Body of pancreas (tissue), 4 donors: Measurements from ENCODE around the gene UCK2. TPM values are rescaled to one million over a fixed set of nuclear protein-coding genes. Genes with fewer than 3 reads are reported as not detected.

Source experiments
- ATAC-seq: fragments of 150-250 bp; one replicate; pipeline ENCODE4 v1.9.1; 2016
- DNase-seq, 4 donors: peaks; one replicate each; pipeline ENCODE4 v3.0.0-alpha.2; 2019
- H3K27ac ChIP-seq, 4 donors: fragments of 200-600 bp; sonication (generic); 1 replicate in 3 of 4; 2 replicates in 1 of 4; pipeline versions ENCODE4 v1.5.1 to v1.6.1; 2016 to 2019; ENCODE audit warnings: mild to moderate bottlenecking in 1 of 4, mixed read lengths in 1 of 4, moderate library complexity in 1 of 4
- H3K27me3 ChIP-seq, 2 donors: fragments of 200-600 bp; sonication (generic); one replicate each; pipeline ENCODE4 v1.6.0; 2016; ENCODE audit warnings: mild to moderate bottlenecking in 1 of 2
- H3K36me3 ChIP-seq, 2 donors: fragments of 200-600 bp; sonication (generic); replicated peaks in 1 of 2; 2 replicates each; pipeline ENCODE4 v1.5.1; 2016; ENCODE audit warnings: low read depth in 2 of 2; ENCODE audit not compliant: insufficient read depth in 1 of 2
- H3K4me1 ChIP-seq: fragments of 200-600 bp; sonication (generic); one replicate; pipeline ENCODE4 v1.6.0; 2016
- H3K4me3 ChIP-seq, 2 donors: fragments of 200-600 bp; sonication (generic); 1 replicate in 1 of 2; 2 replicates in 1 of 2; pipeline ENCODE4 v1.5.1; 2016 to 2019
- H3K9me3 ChIP-seq, 3 donors: fragments of 200-600 bp; sonication (generic); 1 replicate in 2 of 3; 2 replicates in 1 of 3; pipeline ENCODE4 v1.5.1; 2016
- POLR2A ChIP-seq, 3 donors: fragments of 450-650 bp; IDR thresholded peaks; one replicate each; pipeline ENCODE4 v1.6.1; 2016; ENCODE audit warnings: antibody characterized with exemption in 3 of 3, mild to moderate bottlenecking in 2 of 3
- WGBS, 2 donors: methylation state at CpG; one replicate each; pipeline ENCODE4 v1.1.5; 2017; 5-methylcytosine and 5-hydroxymethylcytosine counted together
- intact Hi-C: fragments of 100-400 bp; cut with DNase I; formaldehyde crosslinking; loops from one replicate; pipeline ENCODE4 v1.15.1; 2023
- total RNA-seq, 2 donors: library from RNA; depleted of rRNA; stranded (reverse); fragments of >200 nt; gene quantifications; one replicate each; pipeline ENCODE4 v1.1.0, GENCODE V29; 2016
- TF ChIP-seq, protein P1 (sequence below), 7 experiments: fragments of 450-650 bp in 4 of 7; fragments of 200-600 bp in 3 of 7; sonication (generic) in 3 of 7; IDR thresholded peaks; one replicate each; pipeline ENCODE4 v1.5.1; 2016 to 2019; ENCODE audit warnings: antibody characterized with exemption in 7 of 7

The UCK2 gene
- total RNA-seq, 2 donors from 2014 or later = 23.3 to 27.4 TPM

DNA sequence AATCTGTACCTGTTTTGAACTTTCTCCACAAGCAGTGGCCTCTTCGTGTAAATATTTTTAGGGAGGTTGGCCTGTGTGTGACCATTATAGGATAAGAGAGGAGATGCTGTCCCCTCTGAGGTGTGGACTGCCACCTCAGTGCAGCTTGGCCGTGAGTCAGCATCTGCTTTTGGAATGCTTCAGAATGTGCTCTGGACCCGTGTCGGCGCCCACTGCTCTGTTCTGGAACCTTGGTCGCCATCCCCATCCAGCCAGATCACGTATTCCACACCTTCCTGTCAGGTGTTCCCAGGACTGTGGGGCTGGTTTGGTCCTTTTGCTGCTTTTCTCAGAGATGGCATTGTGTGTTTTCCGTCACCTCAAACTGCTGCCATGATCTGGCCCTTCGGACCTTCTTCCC is 5.5 kb downstream of the UCK2 start:
- no peak for DNase-seq
- ATAC-seq = no peak

DNA sequence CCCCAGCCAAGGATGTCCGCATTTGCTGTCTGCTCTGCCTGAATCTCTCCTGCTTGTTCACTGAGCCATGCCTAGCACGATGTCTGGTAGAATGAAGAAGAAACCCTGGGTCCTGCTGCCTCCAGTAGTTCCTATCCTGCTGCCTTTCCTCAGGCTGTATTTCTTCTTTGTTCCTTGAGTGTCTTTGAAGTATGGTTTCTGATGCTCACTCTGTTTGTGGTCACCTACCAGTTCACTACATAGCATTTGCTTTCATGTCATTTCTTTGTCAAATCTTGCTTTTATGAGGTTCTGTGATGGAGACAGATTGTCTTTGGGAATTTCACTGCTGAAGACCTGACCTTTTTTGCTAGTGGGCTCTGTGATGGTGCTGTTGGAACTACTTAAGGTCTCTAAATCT is 5.9 kb downstream of the UCK2 start:
- Histone ChIP-seq H3K4me3 (no peak overlapping the region), H3K36me3 (no peaks in the 10 kb centered on the region), H3K4me1 (peaks cover 42% of the 10 kb centered on the region), H3K27ac (no peak overlapping the region), H3K9me3 (no peaks in the 10 kb centered on the region), H3K27me3 (no peaks in the 10 kb centered on the region)
- intact Hi-C loops = loop anchor here (10.0 kb wide), 1 partner anchor 61 kb away; no protein-coding TSS in a partner anchor
- no peak for ATAC-seq
- no peak for DNase-seq
- TF ChIP-seq, protein P1, sequence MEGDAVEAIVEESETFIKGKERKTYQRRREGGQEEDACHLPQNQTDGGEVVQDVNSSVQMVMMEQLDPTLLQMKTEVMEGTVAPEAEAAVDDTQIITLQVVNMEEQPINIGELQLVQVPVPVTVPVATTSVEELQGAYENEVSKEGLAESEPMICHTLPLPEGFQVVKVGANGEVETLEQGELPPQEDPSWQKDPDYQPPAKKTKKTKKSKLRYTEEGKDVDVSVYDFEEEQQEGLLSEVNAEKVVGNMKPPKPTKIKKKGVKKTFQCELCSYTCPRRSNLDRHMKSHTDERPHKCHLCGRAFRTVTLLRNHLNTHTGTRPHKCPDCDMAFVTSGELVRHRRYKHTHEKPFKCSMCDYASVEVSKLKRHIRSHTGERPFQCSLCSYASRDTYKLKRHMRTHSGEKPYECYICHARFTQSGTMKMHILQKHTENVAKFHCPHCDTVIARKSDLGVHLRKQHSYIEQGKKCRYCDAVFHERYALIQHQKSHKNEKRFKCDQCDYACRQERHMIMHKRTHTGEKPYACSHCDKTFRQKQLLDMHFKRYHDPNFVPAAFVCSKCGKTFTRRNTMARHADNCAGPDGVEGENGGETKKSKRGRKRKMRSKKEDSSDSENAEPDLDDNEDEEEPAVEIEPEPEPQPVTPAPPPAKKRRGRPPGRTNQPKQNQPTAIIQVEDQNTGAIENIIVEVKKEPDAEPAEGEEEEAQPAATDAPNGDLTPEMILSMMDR (IDR thresholded peaks at IDR 0.05) = no peak
- no peak for TF ChIP-seq POLR2A (IDR thresholded peaks at IDR 0.05)
- 53 to 76% methylated on average over 2 of the region's 2 CpGs for WGBS, 2 donors

More for the DNA sequence above, 5.5 kb downstream of the UCK2 start:
- intact Hi-C loops = loop anchor here (10.0 kb wide), 1 partner anchor 62 kb away; no protein-coding TSS in a partner anchor
- no peak overlapping the region for H3K27ac ChIP-seq
- TF ChIP-seq, protein P1 (IDR thresholded peaks at IDR 0.05) = no peak
- no peak for TF ChIP-seq POLR2A (IDR thresholded peaks at IDR 0.05)
- H3K27me3 ChIP-seq = no peaks in the 10 kb centered on the region
- H3K4me3 ChIP-seq = no peak overlapping the region
- no peaks in the 10 kb centered on the region for H3K36me3 ChIP-seq
- WGBS, 2 donors = 76 to 78% methylated on average over 8 to 9 of the region's 9 CpGs
- peaks cover 37% of the 10 kb centered on the region for H3K4me1 ChIP-seq
- no peaks in the 10 kb centered on the region for H3K9me3 ChIP-seq

DNA sequence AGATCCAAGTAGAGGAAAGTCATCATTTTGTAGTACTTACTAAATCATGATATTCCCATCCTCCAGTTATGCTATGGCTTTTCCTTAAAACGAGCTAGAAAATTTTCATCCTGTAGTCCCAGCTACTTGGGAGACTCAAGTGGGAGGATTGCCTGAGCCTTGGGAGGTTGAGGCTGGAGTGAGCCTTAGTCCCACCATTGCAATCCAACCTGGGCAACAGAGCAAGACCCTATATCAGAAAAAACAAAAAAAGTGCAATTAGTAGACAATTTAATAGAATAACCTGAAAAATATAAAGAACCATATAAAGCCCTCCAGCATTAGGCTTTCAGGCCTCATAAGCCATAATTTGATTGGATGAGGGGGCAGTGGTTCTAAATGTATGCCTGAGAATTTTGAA is 6.8 kb downstream of the UCK2 start:
- intact Hi-C loops = loop anchor here (10.0 kb wide), 1 partner anchor 61 kb away; no protein-coding TSS in a partner anchor
- no peaks in the 10 kb centered on the region for H3K27me3 ChIP-seq
- TF ChIP-seq, protein P1 (IDR thresholded peaks at IDR 0.05) = no peak
- no peak for TF ChIP-seq POLR2A (IDR thresholded peaks at IDR 0.05)
- H3K4me1 ChIP-seq = peaks cover 43% of the 10 kb centered on the region
- no peaks in the 10 kb centered on the region for H3K9me3 ChIP-seq
- ATAC-seq = no peak
- no peak overlapping the region for H3K27ac ChIP-seq
- no peak for DNase-seq
- WGBS, 2 donors = 59 to 67% methylated on average over 1 of the region's 1 CpG
- no peaks in the 10 kb centered on the region for H3K36me3 ChIP-seq
- H3K4me3 ChIP-seq = no peak overlapping the region

DNA sequence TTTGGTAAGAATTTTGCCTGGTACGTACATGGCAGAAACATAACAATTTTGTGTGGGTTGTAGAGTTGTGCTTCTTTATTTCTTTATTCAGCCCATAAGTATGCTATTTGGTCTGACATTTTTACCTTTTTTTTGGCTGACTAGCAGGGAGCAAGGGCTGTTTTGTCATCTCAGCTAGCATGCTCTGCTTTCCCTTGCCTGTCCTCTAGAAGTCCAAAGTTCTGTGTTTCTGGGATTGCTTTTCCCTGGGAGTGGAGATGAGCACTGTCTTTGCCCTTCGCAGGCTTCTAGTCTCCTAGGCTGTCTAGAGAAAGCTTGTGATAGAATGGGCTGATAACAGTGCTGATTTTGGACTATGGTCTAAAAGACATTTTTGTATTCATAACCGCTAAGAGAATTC is 7.5 kb downstream of the UCK2 start:
- H3K4me1 ChIP-seq = peaks cover 37% of the 10 kb centered on the region
- H3K9me3 ChIP-seq = no peaks in the 10 kb centered on the region
- no peak overlapping the region for H3K27ac ChIP-seq
- intact Hi-C loops = loop anchor here (10.0 kb wide), 1 partner anchor 60 kb away; no protein-coding TSS in a partner anchor
- no peak overlapping the region for H3K4me3 ChIP-seq
- no peak for ATAC-seq
- TF ChIP-seq POLR2A (IDR thresholded peaks at IDR 0.05) = no peak
- TF ChIP-seq, protein P1 (IDR thresholded peaks at IDR 0.05) = no peak
- H3K27me3 ChIP-seq = no peaks in the 10 kb centered on the region
- H3K36me3 ChIP-seq = no peaks in the 10 kb centered on the region
- no peak for DNase-seq
- WGBS, 2 donors = 92 to 94% methylated on average over 3 of the region's 3 CpGs
